Endodermal cell (in vitro differentiated cells): ENCODE measurements around the gene AFP. TPM values are rescaled to one million over a fixed set of nuclear protein-coding genes. Genes with fewer than 3 reads are reported as not detected.

Source experiments
- DNase-seq: peaks from one replicate; pipeline ENCODE4 v3.0.0-alpha.2; 2017
- H3K27ac ChIP-seq: 2 replicates; pipeline ENCODE4 v1.5.1; 2013; ENCODE audit warnings: mild to moderate bottlenecking, low read depth, low read length, moderate library complexity
- H3K27me3 ChIP-seq: 2 replicates; pipeline ENCODE4 v1.6.1; 2013; ENCODE audit warnings: mild to moderate bottlenecking, low read length, moderate library complexity; ENCODE audit not compliant: insufficient read depth, control insufficient read depth, poor library complexity, severe bottlenecking
- H3K36me3 ChIP-seq: 2 replicates; pipeline ENCODE4 v1.7.0; 2013; ENCODE audit warnings: mild to moderate bottlenecking, low read length, moderate library complexity; ENCODE audit not compliant: control insufficient read depth, insufficient read depth
- H3K4me1 ChIP-seq: one replicate; pipeline ENCODE4 v1.7.0; 2013; ENCODE audit warnings: low read length; ENCODE audit not compliant: control insufficient read depth, insufficient read depth
- H3K4me3 ChIP-seq: 2 replicates; pipeline ENCODE4 v1.5.1; 2013; ENCODE audit warnings: mild to moderate bottlenecking, low read length, moderate library complexity
- H3K9ac ChIP-seq: 2 replicates; pipeline ENCODE4 v1.6.1; 2013; ENCODE audit warnings: mild to moderate bottlenecking, low read length, moderate library complexity; ENCODE audit not compliant: poor library complexity, severe bottlenecking; ENCODE audit errors: extremely low read depth
- H3K9me3 ChIP-seq: 2 replicates; pipeline ENCODE4 v1.6.1; 2013; ENCODE audit warnings: mild to moderate bottlenecking, low read length, moderate library complexity; ENCODE audit not compliant: control insufficient read depth
- H3K27ac Mint-ChIP-seq: 2 replicates; pipeline ENCODE4 v1.8.0; 2020; ENCODE audit warnings: mixed read lengths
- H3K27me3 Mint-ChIP-seq: 2 replicates; pipeline ENCODE4 v1.8.0; 2021; ENCODE audit warnings: mild to moderate bottlenecking, mixed read lengths; ENCODE audit not compliant: insufficient read depth
- H3K36me3 Mint-ChIP-seq: 2 replicates; pipeline ENCODE4 v1.8.0; 2020; ENCODE audit warnings: low read depth, mixed read lengths
- H3K4me1 Mint-ChIP-seq: 2 replicates; pipeline ENCODE4 v1.8.0; 2020; ENCODE audit warnings: mixed read lengths
- H3K4me3 Mint-ChIP-seq: 2 replicates; pipeline ENCODE4 v1.8.0; 2020; ENCODE audit warnings: mild to moderate bottlenecking, moderate library complexity, mixed read lengths
- H3K9me3 Mint-ChIP-seq: 2 replicates; pipeline ENCODE4 v1.8.0; 2020; ENCODE audit warnings: mild to moderate bottlenecking, mixed read lengths
- CTCF ChIP-seq: fragments of 200-600 bp; sonication (generic); conservative IDR thresholded peaks from 2 replicates; pipeline ENCODE4 v1.5.0; 2021; ENCODE audit warnings: antibody characterized with exemption, mild to moderate bottlenecking
- WGBS, 2 experiments: methylation state at CpG; one replicate each; pipeline versions ENCODE4 v1.1.5 to v1.1.7; 2013; ENCODE audit warnings: missing lambda C conversion rate in 2 of 2, mixed read lengths in 1 of 2; ENCODE audit not compliant: insufficient coverage in 1 of 2, insufficient read length in 1 of 2; 5-methylcytosine and 5-hydroxymethylcytosine counted together
- total RNA-seq, 2 donors: library from RNA; stranded (reverse); fragmentation: NEBNext Ultra II Directional in 1 of 2; extraction: Animal tissue kit (Norgen Biotek cat#: 25700) in 1 of 2; gene quantifications; 2 replicates in 1 of 2; 3 replicates in 1 of 2; pipeline ENCODE4 v1.2.1, GENCODE V29; 2021

AFP gene
- total RNA-seq, 2 donors from 2014 or later: 1.6 TPM; not detected in 1

- H3K27me3 Mint-ChIP-seq: no peaks in the 10 kb centered on the region
- Histone ChIP-seq H3K9ac (no peak overlapping the region), H3K9me3 (no peaks in the 10 kb centered on the region), H3K27me3 (no peaks in the 10 kb centered on the region), H3K4me3 (no peak overlapping the region), H3K4me1 (no peaks in the 10 kb centered on the region), H3K27ac (no peak overlapping the region), H3K36me3 (no peaks in the 10 kb centered on the region)
- H3K4me1 Mint-ChIP-seq: no peaks in the 10 kb centered on the region
- 92 to 100% methylated on average over 1 to 2 of the region's 2 CpGs for WGBS, 2 experiments
- no peaks in the 10 kb centered on the region for H3K36me3 Mint-ChIP-seq
- H3K9me3 Mint-ChIP-seq: no peaks in the 10 kb centered on the region
- no peak for DNase-seq
- no peak for TF ChIP-seq CTCF
- H3K27ac Mint-ChIP-seq: no peak overlapping the region
- no peak overlapping the region for H3K4me3 Mint-ChIP-seq
These were observed 28.8 kb upstream of the AFP start for GRCh38 chr4:73407227-73407673.

GRCh38 chr4:73408181-73408867 is 27.7 kb upstream of the AFP start:
- no peak overlapping the region for H3K4me3 ChIP-seq
- no peak overlapping the region for H3K9ac ChIP-seq
- Mint-ChIP-seq H3K27ac (no peak overlapping the region), H3K9me3 (no peaks in the 10 kb centered on the region), H3K4me1 (no peaks in the 10 kb centered on the region), H3K4me3 (no peak overlapping the region), H3K36me3 (no peaks in the 10 kb centered on the region), H3K27me3 (no peaks in the 10 kb centered on the region)
- no peak overlapping the region for H3K27ac ChIP-seq
- WGBS, 2 experiments: 80 to 83% methylated on average over 1 to 4 of the region's 4 CpGs
- H3K36me3 ChIP-seq: no peaks in the 10 kb centered on the region
- no peaks in the 10 kb centered on the region for H3K4me1 ChIP-seq
- no peaks in the 10 kb centered on the region for H3K27me3 ChIP-seq
- H3K9me3 ChIP-seq: no peaks in the 10 kb centered on the region
- DNase-seq: no peak
- no peak for TF ChIP-seq CTCF

- Histone ChIP-seq H3K4me1 (no peaks in the 10 kb centered on the region), H3K9me3 (no peaks in the 10 kb centered on the region), H3K27ac (no peak overlapping the region), H3K27me3 (no peaks in the 10 kb centered on the region), H3K36me3 (no peaks in the 10 kb centered on the region), H3K4me3 (no peak overlapping the region), H3K9ac (no peak overlapping the region)
- DNase-seq: no peak
- 90 to 92% methylated on average over 2 to 5 of the region's 6 CpGs for WGBS, 2 experiments
- H3K9me3 Mint-ChIP-seq: no peaks in the 10 kb centered on the region
- no peaks in the 10 kb centered on the region for H3K27me3 Mint-ChIP-seq
- H3K4me1 Mint-ChIP-seq: no peaks in the 10 kb centered on the region
- no peaks in the 10 kb centered on the region for H3K36me3 Mint-ChIP-seq
- H3K27ac Mint-ChIP-seq: no peak overlapping the region
- no peak overlapping the region for H3K4me3 Mint-ChIP-seq
- no peak for TF ChIP-seq CTCF
These were observed 26.8 kb upstream of the AFP start for GRCh38 chr4:73409012-73409862.
